Thoracic aorta (tissue), 2 donors: ENCODE data around the gene UACA. TPM values are rescaled to one million over a fixed set of nuclear protein-coding genes. Genes with fewer than 3 reads are reported as not detected.
"Not testable (repeated sequence)": the region's sequence is repeated elsewhere in the genome, so short reads cannot be mapped to it uniquely, and the experiment has no call there.

ENCODE experiments used
- ATAC-seq: fragments of 150-250 bp; one replicate; pipeline ENCODE4 v1.8.0; 2017; ENCODE audit warnings: low read depth; ENCODE audit not compliant: insufficient number of reproducible peaks, low FRiP score
- DNase-seq: peaks from one replicate; pipeline ENCODE4 v3.0.0-alpha.2; 2020; ENCODE audit warnings: low spot score
- H3K27ac ChIP-seq, 2 donors: fragments of 200-600 bp; sonication (generic); 1 replicate in 1 of 2; 2 replicates in 1 of 2; pipeline ENCODE4 v1.5.1; 2016; ENCODE audit warnings: mild to moderate bottlenecking in 2 of 2, moderate library complexity in 2 of 2
- H3K27me3 ChIP-seq: fragments of 200-600 bp; sonication (generic); replicated peaks from 2 replicates; pipeline ENCODE4 v1.6.0; 2016; ENCODE audit warnings: mild to moderate bottlenecking; ENCODE audit not compliant: insufficient read depth
- H3K36me3 ChIP-seq: fragments of 200-600 bp; sonication (generic); one replicate; pipeline ENCODE4 v1.5.1; 2016
- H3K4me1 ChIP-seq, 2 donors: fragments of 200-600 bp; sonication (generic); 1 replicate in 1 of 2; 2 replicates in 1 of 2; pipeline versions ENCODE4 v1.5.1 to v1.6.0; 2016; ENCODE audit warnings: low read depth in 2 of 2, mild to moderate bottlenecking in 1 of 2; ENCODE audit not compliant: control insufficient read depth in 1 of 2
- H3K4me3 ChIP-seq: fragments of 200-600 bp; sonication (generic); 2 replicates; pipeline ENCODE4 v1.5.1; 2016; ENCODE audit warnings: mild to moderate bottlenecking
- H3K9me3 ChIP-seq: fragments of 200-600 bp; sonication (generic); 2 replicates; pipeline ENCODE4 v1.5.1; 2016
- CTCF ChIP-seq: fragments of 200-600 bp; sonication (generic); IDR thresholded peaks from one replicate; pipeline ENCODE4 v1.5.1; 2019; ENCODE audit warnings: antibody characterized with exemption
- total RNA-seq, 2 donors: library from RNA; depleted of rRNA; stranded (reverse); fragments of >200 nt; gene quantifications; one replicate each; pipeline versions ENCODE4 v1.1.0 to v1.2.3, GENCODE V29; 2016

The UACA gene
- total RNA-seq, 2 donors from 2014 or later = 107 to 118 TPM

GRCh38 chr15:70669966-70670658, 93.2 kb downstream of the UACA start:
- TF ChIP-seq CTCF = no peak
- ATAC-seq = no peak
- no peaks in the 10 kb centered on the region for H3K9me3 ChIP-seq
- peaks cover 11% of the 10 kb centered on the region for H3K36me3 ChIP-seq
- no peak overlapping the region for H3K4me3 ChIP-seq
- H3K4me1 ChIP-seq = peaks cover 0 to 29% of the 10 kb centered on the region in 2 donors
- H3K27me3 ChIP-seq = no peaks in the 10 kb centered on the region
- DNase-seq = no peak
- H3K27ac ChIP-seq = no peak overlapping the region

DNA sequence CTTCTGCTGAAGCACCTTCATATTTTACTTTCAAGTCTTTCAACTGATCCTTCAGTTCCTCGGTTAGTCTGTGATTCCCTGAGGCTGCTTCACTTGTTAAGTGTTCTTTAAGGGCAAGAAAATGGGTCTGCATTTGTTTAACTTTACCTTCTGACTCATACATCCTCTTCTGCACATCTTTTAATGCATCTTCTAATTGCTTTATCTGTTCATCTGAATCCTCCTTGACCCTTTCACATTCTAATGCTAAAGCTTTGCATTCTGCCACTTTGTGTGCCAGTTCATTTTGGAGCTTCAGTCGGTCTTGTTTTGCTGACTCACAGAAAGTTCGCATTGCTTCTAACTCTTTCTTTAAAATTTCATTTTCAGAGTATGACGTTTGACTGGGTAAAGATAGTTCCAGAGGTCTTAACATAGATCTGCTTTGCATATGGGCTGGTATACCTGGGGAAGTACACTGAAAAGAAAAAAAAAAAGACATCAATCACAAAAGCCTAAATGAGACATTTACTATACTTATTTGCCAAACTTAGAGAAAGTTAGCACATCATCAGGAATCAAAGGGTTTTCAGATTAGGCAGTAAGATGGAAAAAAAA, 94.3 kb downstream of the UACA start:
- TF ChIP-seq CTCF = no peak
- Histone ChIP-seq H3K36me3 (peaks cover 14% of the 10 kb centered on the region), H3K27me3 (no peaks in the 10 kb centered on the region), H3K4me3 (no peak overlapping the region), H3K9me3 (no peaks in the 10 kb centered on the region), H3K4me1 (peaks cover 0 to 29% of the 10 kb centered on the region in 2 donors), H3K27ac (no peak overlapping the region)
- ATAC-seq = no peak
- DNase-seq = no peak

DNA sequence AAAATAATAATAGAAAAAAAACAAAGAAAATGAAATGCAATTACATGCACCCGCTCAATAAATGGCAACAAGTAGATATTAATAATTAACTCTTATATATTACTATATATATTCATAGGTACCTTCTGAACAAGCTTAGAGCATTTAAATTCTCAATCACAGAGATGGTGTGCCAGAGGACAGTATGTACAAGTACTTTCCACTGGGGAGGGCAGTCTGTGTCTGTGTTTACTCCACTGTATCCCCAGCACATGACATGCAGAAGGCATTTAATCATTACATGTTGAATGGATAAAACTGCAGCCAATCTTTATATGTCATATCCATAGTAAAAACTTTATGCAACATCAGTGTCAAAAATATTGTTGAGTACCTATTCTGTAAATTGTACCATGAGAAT, 97.8 kb downstream of the UACA start:
- Histone ChIP-seq H3K4me1 (peaks cover 0 to 28% of the 10 kb centered on the region in 2 donors), H3K27me3 (no peaks in the 10 kb centered on the region), H3K36me3 (peaks cover 14% of the 10 kb centered on the region), H3K27ac (no peak overlapping the region), H3K4me3 (no peak overlapping the region), H3K9me3 (no peaks in the 10 kb centered on the region)
- ATAC-seq = no peak
- DNase-seq = no peak
- TF ChIP-seq CTCF = no peak

DNA sequence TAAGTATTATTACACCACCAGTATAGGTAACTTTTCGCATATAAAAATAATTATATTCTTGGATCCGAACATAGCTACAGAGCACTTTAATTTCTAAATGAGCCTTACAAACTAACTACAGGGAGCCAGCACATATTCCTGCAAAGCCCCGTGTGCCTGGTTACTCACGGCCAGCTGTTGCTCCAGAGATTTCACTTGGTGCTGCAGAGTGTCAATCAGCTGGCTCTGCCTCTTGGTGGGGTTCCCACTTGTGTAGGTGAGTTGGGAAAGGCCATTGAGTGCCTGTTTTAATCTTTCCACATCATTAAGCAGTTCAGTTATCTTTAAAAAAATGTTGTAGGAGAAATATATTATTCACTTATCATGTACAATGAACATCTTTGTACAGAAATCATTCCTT, 98.9 kb downstream of the UACA start:
- ATAC-seq (no peak), DNase-seq (no peak)
- Histone ChIP-seq H3K4me3 (no peak overlapping the region), H3K27ac (no peak overlapping the region), H3K4me1 (peaks cover 0 to 20% of the 10 kb centered on the region in 2 donors), H3K36me3 (peaks cover 20% of the 10 kb centered on the region), H3K27me3 (no peaks in the 10 kb centered on the region), H3K9me3 (no peaks in the 10 kb centered on the region)
- no peak for TF ChIP-seq CTCF

- H3K4me3 ChIP-seq, H3K9me3 ChIP-seq, H3K27ac ChIP-seq, DNase-seq, ATAC-seq, H3K27me3 ChIP-seq: not testable (repeated sequence)
- H3K36me3 ChIP-seq = peaks cover 12% of the 10 kb centered on the region
- peaks cover 0 to 19% of the 10 kb centered on the region in 2 donors for H3K4me1 ChIP-seq
Measured at GRCh38 chr15:70663069-70663468, 100.3 kb downstream of the UACA start.
